Measurements from ENCODE around the gene TNFAIP1.

TNFAIP1 gene

GRCh38 chr17:28388106-28388505 lies 52.5 kb downstream of the TNFAIP1 start:
- no peak for DNase-seq (ENCODE audit: low read depth, low spot score)
- no peaks in the 10 kb centered on the region for H3K4me1 ChIP-seq (ENCODE audit: control insufficient read depth, insufficient read depth, low read length)
- no peak overlapping the region for H3K27ac ChIP-seq (ENCODE audit: low read length)
- H3K36me3 ChIP-seq (ENCODE audit: control insufficient read depth, insufficient read depth, low read length), result no peaks in the 10 kb centered on the region
- WGBS (ENCODE audit: insufficient coverage, insufficient read length), result no CpG with 5 or more reads among the region's 11 CpGs
- H3K9me3 ChIP-seq (ENCODE audit: control insufficient read depth, insufficient read depth, low read length), result no peaks in the 10 kb centered on the region
- H3K4me3 ChIP-seq (ENCODE audit: low read length), result no peak overlapping the region
- H3K27me3 ChIP-seq (ENCODE audit: control insufficient read depth, insufficient read depth, low read length), result peaks cover 21% of the 10 kb centered on the region; the same call in 1 of the 2 replicates

DNA sequence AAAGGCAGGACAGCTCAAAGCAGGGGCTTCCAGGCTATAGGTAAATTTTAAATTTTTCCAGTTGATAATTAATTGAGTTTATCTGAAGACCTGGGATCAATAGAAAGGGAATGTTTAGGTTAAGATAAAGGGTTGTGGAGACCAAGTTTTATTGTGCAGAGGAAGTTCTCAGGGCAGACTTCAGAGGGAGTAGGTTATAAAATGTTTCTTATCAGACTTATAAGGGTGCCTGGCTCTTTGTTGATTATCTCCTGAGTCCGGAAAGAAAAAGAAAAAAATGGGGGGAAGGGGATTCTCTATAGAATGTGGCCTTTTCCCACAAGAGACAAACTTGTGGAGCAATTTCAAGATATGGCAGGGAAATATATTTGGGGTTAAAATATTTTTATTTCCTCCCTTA lies 54.6 kb downstream of the TNFAIP1 start:
- no CpG with 5 or more reads among the region's 1 CpG for WGBS (ENCODE audit: insufficient coverage, insufficient read length)
- Histone ChIP-seq H3K4me3 (ENCODE audit: low read length) (no peak overlapping the region), H3K27me3 (ENCODE audit: control insufficient read depth, insufficient read depth, low read length) (peaks cover 3% of the 10 kb centered on the region; the same call in 1 of the 2 replicates), H3K4me1 (ENCODE audit: control insufficient read depth, insufficient read depth, low read length) (no peaks in the 10 kb centered on the region), H3K9me3 (ENCODE audit: control insufficient read depth, insufficient read depth, low read length) (no peaks in the 10 kb centered on the region), H3K36me3 (ENCODE audit: control insufficient read depth, insufficient read depth, low read length) (no peaks in the 10 kb centered on the region), H3K27ac (ENCODE audit: low read length) (no peak overlapping the region)
- no peak for DNase-seq (ENCODE audit: low read depth, low spot score)

- no peaks in the 10 kb centered on the region for H3K9me3 ChIP-seq (ENCODE audit: control insufficient read depth, insufficient read depth, low read length)
These were observed 55.0 kb downstream of the TNFAIP1 start for GRCh38 chr17:28390563-28390962.

GRCh38 chr17:28390984-28391383 lies 55.4 kb downstream of the TNFAIP1 start:
- no CpG with 5 or more reads among the region's 1 CpG for WGBS (ENCODE audit: insufficient coverage, insufficient read length)
- no peaks in the 10 kb centered on the region for H3K4me1 ChIP-seq (ENCODE audit: control insufficient read depth, insufficient read depth, low read length)
- H3K4me3 ChIP-seq (ENCODE audit: low read length), result no peak overlapping the region
- no peak overlapping the region for H3K27ac ChIP-seq (ENCODE audit: low read length)
- H3K36me3 ChIP-seq (ENCODE audit: control insufficient read depth, insufficient read depth, low read length), result no peaks in the 10 kb centered on the region
- no peak for DNase-seq (ENCODE audit: low read depth, low spot score)
- no peaks in the 10 kb centered on the region for H3K27me3 ChIP-seq (ENCODE audit: control insufficient read depth, insufficient read depth, low read length)
- H3K9me3 ChIP-seq (ENCODE audit: control insufficient read depth, insufficient read depth, low read length), result no peaks in the 10 kb centered on the region

More at GRCh38 chr17:28390563-28390962, 55.0 kb downstream of the TNFAIP1 start:
- Histone ChIP-seq H3K27ac (ENCODE audit: low read length) (no peak overlapping the region), H3K4me3 (ENCODE audit: low read length) (no peak overlapping the region), H3K4me1 (ENCODE audit: control insufficient read depth, insufficient read depth, low read length) (no peaks in the 10 kb centered on the region), H3K27me3 (ENCODE audit: control insufficient read depth, insufficient read depth, low read length) (no peaks in the 10 kb centered on the region; the same call in 1 of the 2 replicates), H3K36me3 (ENCODE audit: control insufficient read depth, insufficient read depth, low read length) (no peaks in the 10 kb centered on the region)
- no CpG with 5 or more reads among the region's 2 CpGs for WGBS (ENCODE audit: insufficient coverage, insufficient read length)
- no peak for DNase-seq (ENCODE audit: low read depth, low spot score)

DNA sequence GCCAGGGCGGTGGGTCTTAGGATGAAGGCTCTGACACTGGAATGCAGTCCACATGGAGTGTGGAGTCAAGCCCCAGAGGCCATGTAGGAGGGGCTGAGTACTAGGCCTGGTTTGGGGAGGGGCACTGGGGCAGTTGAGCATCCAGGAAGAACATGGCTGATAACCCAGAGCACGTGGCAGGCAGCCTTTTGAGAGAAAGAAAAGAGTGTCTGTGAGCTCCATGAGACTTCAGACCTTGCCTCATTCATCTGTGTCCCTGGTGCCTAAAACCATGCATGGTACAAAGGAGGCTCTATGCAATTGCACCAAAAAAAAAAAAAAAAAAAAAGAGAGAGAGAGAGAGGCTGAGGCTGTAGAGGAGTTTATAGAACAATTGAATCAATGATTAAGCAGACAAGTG lies 55.8 kb downstream of the TNFAIP1 start:
- Histone ChIP-seq H3K27ac (ENCODE audit: low read length) (no peak overlapping the region), H3K36me3 (ENCODE audit: control insufficient read depth, insufficient read depth, low read length) (no peaks in the 10 kb centered on the region), H3K27me3 (ENCODE audit: control insufficient read depth, insufficient read depth, low read length) (no peaks in the 10 kb centered on the region), H3K4me3 (ENCODE audit: low read length) (no peak overlapping the region), H3K4me1 (ENCODE audit: control insufficient read depth, insufficient read depth, low read length) (no peaks in the 10 kb centered on the region), H3K9me3 (ENCODE audit: control insufficient read depth, insufficient read depth, low read length) (no peaks in the 10 kb centered on the region)
- WGBS (ENCODE audit: insufficient coverage, insufficient read length), result no CpG with 5 or more reads among the region's 2 CpGs
- no peak for DNase-seq (ENCODE audit: low read depth, low spot score)

DNA sequence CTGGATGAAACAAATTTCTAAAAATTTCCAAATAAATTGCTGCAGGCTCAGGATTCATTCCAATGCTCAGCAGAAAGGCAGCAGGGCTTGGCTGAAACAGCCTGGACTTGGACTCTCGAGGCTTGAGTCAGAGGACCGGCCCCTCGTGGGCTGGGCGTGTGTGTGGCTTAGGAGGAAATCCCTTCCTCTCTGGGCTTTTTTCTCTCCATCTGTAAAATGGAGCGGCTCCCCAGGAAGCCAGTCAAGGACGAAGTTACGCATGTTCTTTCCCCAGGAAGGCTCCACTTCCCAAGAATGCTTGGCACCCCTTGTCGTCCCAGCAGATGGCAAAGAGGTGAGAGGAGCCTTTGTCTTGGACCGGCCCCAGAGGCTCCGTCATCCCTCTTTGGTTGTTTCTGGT lies 56.9 kb downstream of the TNFAIP1 start:
- no peaks in the 10 kb centered on the region for H3K4me1 ChIP-seq (ENCODE audit: control insufficient read depth, insufficient read depth, low read length)
- no peak overlapping the region for H3K4me3 ChIP-seq (ENCODE audit: low read length)
- DNase-seq (ENCODE audit: low read depth, low spot score), result no peak
- no peaks in the 10 kb centered on the region for H3K27me3 ChIP-seq (ENCODE audit: control insufficient read depth, insufficient read depth, low read length)
- no peak overlapping the region for H3K27ac ChIP-seq (ENCODE audit: low read length)
- H3K9me3 ChIP-seq (ENCODE audit: control insufficient read depth, insufficient read depth, low read length), result no peaks in the 10 kb centered on the region
- no peaks in the 10 kb centered on the region for H3K36me3 ChIP-seq (ENCODE audit: control insufficient read depth, insufficient read depth, low read length)
- no CpG with 5 or more reads among the region's 10 CpGs for WGBS (ENCODE audit: insufficient coverage, insufficient read length)

- no peak for DNase-seq (ENCODE audit: low read depth, low spot score)
- H3K27ac ChIP-seq (ENCODE audit: low read length), result no peak overlapping the region
- 100% methylated on average over 1 of the region's 7 CpGs for WGBS (ENCODE audit: insufficient coverage, insufficient read length)
- H3K4me1 ChIP-seq (ENCODE audit: control insufficient read depth, insufficient read depth, low read length), result no peaks in the 10 kb centered on the region
- no peak overlapping the region for H3K4me3 ChIP-seq (ENCODE audit: low read length)
- H3K27me3 ChIP-seq (ENCODE audit: control insufficient read depth, insufficient read depth, low read length), result no peaks in the 10 kb centered on the region
- no peaks in the 10 kb centered on the region for H3K36me3 ChIP-seq (ENCODE audit: control insufficient read depth, insufficient read depth, low read length)
- no peaks in the 10 kb centered on the region for H3K9me3 ChIP-seq (ENCODE audit: control insufficient read depth, insufficient read depth, low read length)
These were observed 59.0 kb downstream of the TNFAIP1 start for GRCh38 chr17:28394337-28395116.

DNA sequence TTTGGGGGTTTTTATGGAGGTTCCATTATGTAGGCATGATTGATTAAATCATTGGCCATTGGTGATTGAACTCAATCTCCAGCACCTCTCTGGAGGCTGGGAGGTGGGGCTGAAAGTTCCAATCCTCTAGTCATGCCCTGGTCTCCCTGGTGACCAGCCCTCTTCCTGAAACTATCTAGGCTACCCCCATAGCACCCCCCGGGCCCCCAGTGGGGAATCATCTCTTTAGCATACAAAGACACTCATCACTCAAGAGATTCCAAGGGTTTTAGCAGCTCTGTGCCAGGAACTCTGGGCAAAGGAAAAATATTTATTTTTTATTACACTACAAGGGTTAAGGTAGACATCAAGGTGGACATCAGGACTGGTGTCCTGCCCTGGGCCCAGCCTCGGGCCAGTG lies 59.9 kb downstream of the TNFAIP1 start:
- H3K36me3 ChIP-seq (ENCODE audit: control insufficient read depth, insufficient read depth, low read length), result no peaks in the 10 kb centered on the region
- H3K4me3 ChIP-seq (ENCODE audit: low read length), result no peak overlapping the region
- no peak for DNase-seq (ENCODE audit: low read depth, low spot score)
- no peak overlapping the region for H3K27ac ChIP-seq (ENCODE audit: low read length)
- WGBS (ENCODE audit: insufficient coverage, insufficient read length), result no CpG with 5 or more reads among the region's 2 CpGs
- no peaks in the 10 kb centered on the region for H3K27me3 ChIP-seq (ENCODE audit: control insufficient read depth, insufficient read depth, low read length)
- H3K9me3 ChIP-seq (ENCODE audit: control insufficient read depth, insufficient read depth, low read length), result no peaks in the 10 kb centered on the region
- H3K4me1 ChIP-seq (ENCODE audit: control insufficient read depth, insufficient read depth, low read length), result no peaks in the 10 kb centered on the region

GRCh38 chr17:28395968-28396367 lies 60.4 kb downstream of the TNFAIP1 start:
- Histone ChIP-seq H3K9me3 (ENCODE audit: control insufficient read depth, insufficient read depth, low read length) (no peaks in the 10 kb centered on the region), H3K4me3 (ENCODE audit: low read length) (no peak overlapping the region), H3K27ac (ENCODE audit: low read length) (no peak overlapping the region), H3K27me3 (ENCODE audit: control insufficient read depth, insufficient read depth, low read length) (no peaks in the 10 kb centered on the region), H3K36me3 (ENCODE audit: control insufficient read depth, insufficient read depth, low read length) (no peaks in the 10 kb centered on the region), H3K4me1 (ENCODE audit: control insufficient read depth, insufficient read depth, low read length) (no peaks in the 10 kb centered on the region)
- no peak for DNase-seq (ENCODE audit: low read depth, low spot score)
- no CpG with 5 or more reads among the region's 6 CpGs for WGBS (ENCODE audit: insufficient coverage, insufficient read length)

Data from iPS DF 6.9 (cell line).